ENCODE data around the gene TMEM119.
A peak's percentile ranks its signal among the peaks of the same experiment; 100 is the strongest.

The TMEM119 gene, protein sequence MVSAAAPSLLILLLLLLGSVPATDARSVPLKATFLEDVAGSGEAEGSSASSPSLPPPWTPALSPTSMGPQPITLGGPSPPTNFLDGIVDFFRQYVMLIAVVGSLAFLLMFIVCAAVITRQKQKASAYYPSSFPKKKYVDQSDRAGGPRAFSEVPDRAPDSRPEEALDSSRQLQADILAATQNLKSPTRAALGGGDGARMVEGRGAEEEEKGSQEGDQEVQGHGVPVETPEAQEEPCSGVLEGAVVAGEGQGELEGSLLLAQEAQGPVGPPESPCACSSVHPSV

DNA sequence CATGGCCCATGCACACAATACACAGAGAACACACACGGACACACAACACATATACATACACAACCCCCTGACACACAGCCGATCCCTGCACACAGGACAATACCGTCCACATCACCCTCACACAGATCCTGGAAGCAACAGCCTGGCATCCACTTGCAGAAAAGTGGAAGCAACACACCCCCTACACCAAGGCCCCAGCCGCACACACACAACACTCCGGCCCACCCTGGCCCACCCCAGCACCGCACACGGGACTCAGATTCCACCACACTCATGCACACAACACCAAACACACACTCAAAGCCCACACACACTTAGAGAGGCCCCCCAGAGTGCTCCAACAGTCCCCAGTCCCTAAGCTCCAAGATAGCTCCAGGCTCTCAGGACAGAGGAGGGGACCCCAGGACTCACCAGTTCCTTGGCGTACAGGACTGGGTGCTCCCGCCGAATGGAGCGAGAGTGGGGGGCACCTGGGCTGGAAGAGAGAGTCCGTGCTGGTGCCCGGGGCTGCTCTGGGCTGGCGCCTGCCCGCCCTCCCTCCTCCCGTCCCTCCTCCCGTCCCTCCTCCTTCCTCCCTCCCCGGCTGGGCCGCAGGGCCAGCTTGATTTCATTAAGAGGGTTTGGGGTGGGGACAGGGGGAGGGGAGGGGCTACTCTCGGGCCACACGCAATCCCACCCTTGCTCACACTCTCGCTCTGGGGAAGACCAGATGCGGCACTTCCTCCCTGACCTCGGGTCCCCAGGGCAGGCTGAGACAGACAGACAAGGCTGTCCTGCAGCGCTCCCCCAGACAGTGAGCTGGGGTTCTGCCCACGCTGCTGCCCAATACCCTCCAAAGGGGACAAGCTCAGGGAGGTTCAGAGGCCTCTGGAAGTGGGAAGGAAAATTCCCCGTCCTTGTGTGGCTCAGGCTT lies at the start of gene TMEM119:
TSS of gene TMEM119 (minus strand) at position 526 of the 913 bp plus-strand sequence. CDS start 5,701 bp downstream, outside the sequence.
- H3K9ac ChIP-seq = no peak within 1 kb of the TSS
- TF ChIP-seq, protein P1, sequence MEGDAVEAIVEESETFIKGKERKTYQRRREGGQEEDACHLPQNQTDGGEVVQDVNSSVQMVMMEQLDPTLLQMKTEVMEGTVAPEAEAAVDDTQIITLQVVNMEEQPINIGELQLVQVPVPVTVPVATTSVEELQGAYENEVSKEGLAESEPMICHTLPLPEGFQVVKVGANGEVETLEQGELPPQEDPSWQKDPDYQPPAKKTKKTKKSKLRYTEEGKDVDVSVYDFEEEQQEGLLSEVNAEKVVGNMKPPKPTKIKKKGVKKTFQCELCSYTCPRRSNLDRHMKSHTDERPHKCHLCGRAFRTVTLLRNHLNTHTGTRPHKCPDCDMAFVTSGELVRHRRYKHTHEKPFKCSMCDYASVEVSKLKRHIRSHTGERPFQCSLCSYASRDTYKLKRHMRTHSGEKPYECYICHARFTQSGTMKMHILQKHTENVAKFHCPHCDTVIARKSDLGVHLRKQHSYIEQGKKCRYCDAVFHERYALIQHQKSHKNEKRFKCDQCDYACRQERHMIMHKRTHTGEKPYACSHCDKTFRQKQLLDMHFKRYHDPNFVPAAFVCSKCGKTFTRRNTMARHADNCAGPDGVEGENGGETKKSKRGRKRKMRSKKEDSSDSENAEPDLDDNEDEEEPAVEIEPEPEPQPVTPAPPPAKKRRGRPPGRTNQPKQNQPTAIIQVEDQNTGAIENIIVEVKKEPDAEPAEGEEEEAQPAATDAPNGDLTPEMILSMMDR (IDR thresholded peaks at IDR 0.05) = no peak
- H3K36me3 ChIP-seq (ENCODE audit: control insufficient read depth, insufficient read depth, low read length) = no peaks in the 10 kb centered on the region
- H3K4me1 ChIP-seq = no peaks in the 10 kb centered on the region
- no peak within 1 kb of the TSS for H3K4me3 ChIP-seq (ENCODE audit: low read depth, low read length)
- H2AFZ ChIP-seq = no peak within 1 kb of the TSS
- H3K27me3 ChIP-seq (ENCODE audit: control insufficient read depth, insufficient read depth, low read length) = no peaks in the 10 kb centered on the region
- no peaks in the 10 kb centered on the region for H3K9me3 ChIP-seq (ENCODE audit: control insufficient read depth, low read length)
- H3K27ac ChIP-seq = no peak within 1 kb of the TSS
- H3K79me2 ChIP-seq = no peaks in the 10 kb centered on the region
- H3K4me2 ChIP-seq (ENCODE audit: low read length) = no peak within 1 kb of the TSS

- peak overlapping the region; percentile 35 for H2AFZ ChIP-seq
- H3K36me3 ChIP-seq (ENCODE audit: control insufficient read depth, insufficient read depth, low read length) = no peaks in the 10 kb centered on the region
- no peak overlapping the region for H3K4me3 ChIP-seq (ENCODE audit: low read depth, low read length)
- no peaks in the 10 kb centered on the region for H3K79me2 ChIP-seq
- no peaks in the 10 kb centered on the region for H3K9me3 ChIP-seq (ENCODE audit: control insufficient read depth, low read length)
- no peak overlapping the region for H3K9ac ChIP-seq
- peak overlapping the region; percentile 55 for H3K27ac ChIP-seq
- H3K4me1 ChIP-seq = peaks cover 35% of the 10 kb centered on the region
- TF ChIP-seq, protein P1 (IDR thresholded peaks at IDR 0.05) = no peak
- peak overlapping the region; percentile 27 for H3K4me2 ChIP-seq (ENCODE audit: low read length)
- H3K27me3 ChIP-seq (ENCODE audit: control insufficient read depth, insufficient read depth, low read length) = no peaks in the 10 kb centered on the region
Measured at GRCh38 chr12:108646600-108647579, 49.0 kb upstream of the TMEM119 start.

- Histone ChIP-seq H3K9ac (no peak overlapping the region), H3K36me3 (ENCODE audit: control insufficient read depth, insufficient read depth, low read length) (no peaks in the 10 kb centered on the region), H3K4me2 (ENCODE audit: low read length) (peak overlapping the region; percentile 27), H2AFZ (peak overlapping the region; percentile 35), H3K4me3 (ENCODE audit: low read depth, low read length) (no peak overlapping the region), H3K9me3 (ENCODE audit: control insufficient read depth, low read length) (no peaks in the 10 kb centered on the region), H3K27ac (peak overlapping the region; percentile 55), H3K4me1 (peaks cover 35% of the 10 kb centered on the region), H3K27me3 (ENCODE audit: control insufficient read depth, insufficient read depth, low read length) (no peaks in the 10 kb centered on the region), H3K79me2 (no peaks in the 10 kb centered on the region)
- TF ChIP-seq, protein P1 (IDR thresholded peaks at IDR 0.05) = no peak
Measured at GRCh38 chr12:108645686-108646599, 48.1 kb upstream of the TMEM119 start.

DNA sequence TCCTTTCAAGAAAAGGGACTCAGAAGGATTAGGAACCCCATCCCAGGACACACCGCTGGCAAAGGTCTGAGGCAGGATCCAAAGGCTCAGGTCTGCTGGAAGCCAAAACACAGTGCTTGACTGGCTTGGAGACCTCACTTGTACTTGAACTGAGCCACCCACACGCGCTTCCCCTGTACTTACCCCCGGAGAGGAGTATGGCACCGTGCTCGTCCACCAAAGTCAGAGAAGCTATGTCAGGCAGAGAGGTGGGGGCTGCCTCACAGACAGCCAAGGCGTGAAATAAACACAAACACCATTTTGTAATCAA lies 46.9 kb upstream of the TMEM119 start:
- Histone ChIP-seq H3K4me1 (peaks cover 35% of the 10 kb centered on the region), H3K9me3 (ENCODE audit: control insufficient read depth, low read length) (no peaks in the 10 kb centered on the region), H3K79me2 (no peaks in the 10 kb centered on the region), H3K4me3 (ENCODE audit: low read depth, low read length) (no peak overlapping the region), H3K4me2 (ENCODE audit: low read length) (no peak overlapping the region), H3K36me3 (ENCODE audit: control insufficient read depth, insufficient read depth, low read length) (no peaks in the 10 kb centered on the region), H3K27ac (no peak overlapping the region), H2AFZ (no peak overlapping the region), H3K27me3 (ENCODE audit: control insufficient read depth, insufficient read depth, low read length) (no peaks in the 10 kb centered on the region), H3K9ac (no peak overlapping the region)
- TF ChIP-seq, protein P1 (IDR thresholded peaks at IDR 0.05) = no peak
